HL-60/S4 treated with phorbol 12-myristate 13-acetate at 8.2 ng/mL for 4 days and 3 days (cell line): ENCODE results near the gene CCT5.

ENCODE experiments used
- in situ Hi-C: fragments of 300-500 bp; cut with MboI; formaldehyde crosslinking; loops from 2 replicates; pipeline ENCODE4 v1.15.0; 2022; ENCODE audit warnings: low sequenced_read_pairs

CCT5 gene

GRCh38 chr5:10275460-10275859 is 25.4 kb downstream of the CCT5 start:
- in situ Hi-C loops = loop anchor here (25.0 kb wide), 1 partner anchor 137 kb away; no protein-coding TSS in a partner anchor

GRCh38 chr5:10275991-10276390 is 25.9 kb downstream of the CCT5 start:
- in situ Hi-C loops = loop anchor here (25.0 kb wide), 1 partner anchor 136 kb away; no protein-coding TSS in a partner anchor

GRCh38 chr5:10276691-10277090 is 26.6 kb downstream of the CCT5 start:
- in situ Hi-C loops = loop anchor here (25.0 kb wide), 1 partner anchor 136 kb away; no protein-coding TSS in a partner anchor

- in situ Hi-C loops = loop anchor here (25.0 kb wide), 1 partner anchor 134 kb away; no protein-coding TSS in a partner anchor
Observed at GRCh38 chr5:10277773-10278630, 27.9 kb downstream of the CCT5 start.

- in situ Hi-C loops = loop anchor here (25.0 kb wide), 1 partner anchor 134 kb away; no protein-coding TSS in a partner anchor
Observed at GRCh38 chr5:10278658-10279279, 28.7 kb downstream of the CCT5 start.

- in situ Hi-C loops = loop anchor here (25.0 kb wide), 1 partner anchor 133 kb away; no protein-coding TSS in a partner anchor
Observed at GRCh38 chr5:10279328-10279727, 29.2 kb downstream of the CCT5 start.

- in situ Hi-C loops = loop anchor here (25.0 kb wide), 1 partner anchor 132 kb away; no protein-coding TSS in a partner anchor
Observed at GRCh38 chr5:10279925-10280720, 30.0 kb downstream of the CCT5 start.

GRCh38 chr5:10283927-10284635 is 34.0 kb downstream of the CCT5 start:
- in situ Hi-C loops = loop anchor here (25.0 kb wide), 1 partner anchor 128 kb away; no protein-coding TSS in a partner anchor

GRCh38 chr5:10285362-10285761 is 35.3 kb downstream of the CCT5 start:
- in situ Hi-C loops = loop anchor here (25.0 kb wide), 1 partner anchor 127 kb away; no protein-coding TSS in a partner anchor

- in situ Hi-C loops = loop anchor here (25.0 kb wide), 1 partner anchor 126 kb away; no protein-coding TSS in a partner anchor
Observed at GRCh38 chr5:10286162-10286861, 36.2 kb downstream of the CCT5 start.

GRCh38 chr5:10286862-10287227 is 36.8 kb downstream of the CCT5 start:
- in situ Hi-C loops = loop anchor here (25.0 kb wide), 1 partner anchor 125 kb away; no protein-coding TSS in a partner anchor

GRCh38 chr5:10288592-10289219 is 38.6 kb downstream of the CCT5 start:
- in situ Hi-C loops = loop anchor here (25.0 kb wide), 1 partner anchor 124 kb away; no protein-coding TSS in a partner anchor

GRCh38 chr5:10289353-10289752 is 39.3 kb downstream of the CCT5 start:
- in situ Hi-C loops = loop anchor here (25.0 kb wide), 1 partner anchor 123 kb away; no protein-coding TSS in a partner anchor

- in situ Hi-C loops = loop anchor here (25.0 kb wide), 1 partner anchor 122 kb away; no protein-coding TSS in a partner anchor
Observed at GRCh38 chr5:10289991-10290390, 39.9 kb downstream of the CCT5 start.

- in situ Hi-C loops = loop anchor here (25.0 kb wide), 1 partner anchor 122 kb away; no protein-coding TSS in a partner anchor
Observed at GRCh38 chr5:10290438-10290837, 40.4 kb downstream of the CCT5 start.

GRCh38 chr5:10291692-10292339 is 41.7 kb downstream of the CCT5 start:
- in situ Hi-C loops = loop anchor here (25.0 kb wide), 1 partner anchor 120 kb away; no protein-coding TSS in a partner anchor

GRCh38 chr5:10293907-10294662 is 44.0 kb downstream of the CCT5 start:
- in situ Hi-C loops = loop anchor here (25.0 kb wide), 1 partner anchor 118 kb away; no protein-coding TSS in a partner anchor
